HCT116 (cell line): Measurements from ENCODE around the gene SLC22A15. TPM values are rescaled to one million over a fixed set of nuclear protein-coding genes. Genes with fewer than 3 reads are reported as not detected.

Experiments
- ATAC-seq: fragments of 200-7000 bp; cut with Tn5 transposase; 2 replicates; pipeline ENCODE4 v1.9.1; 2020; ENCODE audit warnings: mild to moderate bottlenecking, moderate library complexity
- BruUV-seq: library from RNA; stranded (reverse); fragments of 400-500 nt; replicated peaks from 2 replicates; lab custom pipeline; 2021; lab: Mats Ljungman, UMichigan
- CTCF ChIA-PET: fragments of 300-600 bp; sonication (Branson Sonifier 250); formaldehyde crosslinking; loops from one replicate; lab custom pipeline; 2021; ENCODE audit warnings: antibody characterized with exemption; lab: Charles Lee
- POLR2A ChIA-PET: fragments of 300-600, 350-600 bp; sonication (Branson Sonifier 250); formaldehyde crosslinking; loops from one replicate; lab custom pipeline; 2021; ENCODE audit warnings: antibody characterized with exemption; lab: Charles Lee
- RAD21 ChIA-PET, 2 experiments: fragments of 300-600 bp; sonication (Branson Sonifier 250); formaldehyde crosslinking; loops; one replicate each; lab custom pipeline; 2023; ENCODE audit warnings: low total read pairs in 2 of 2; ENCODE audit not compliant: uncharacterized antibody in 2 of 2, unreplicated experiment in 2 of 2, low non-redundant PET in 1 of 2; lab: Charles Lee
- DNase-seq: peaks from one replicate; pipeline ENCODE4 v3.0.0-alpha.2; 2010; ENCODE audit warnings: low read depth, low spot score
- H2AFZ ChIP-seq: fragments of 200-600 bp; shearing (Covaris generic), sonication (generic); 2 replicates; pipeline ENCODE4 v1.6.1; 2017; ENCODE audit warnings: low read depth, mixed run types, mixed read lengths, antibody characterized with exemption, low read length; ENCODE audit not compliant: poor library complexity, severe bottlenecking
- H3K27ac ChIP-seq: 2 replicates; pipeline ENCODE4 v1.5.1; 2012; ENCODE audit warnings: low read depth, low read length
- H3K27me3 ChIP-seq: fragments of 200-600 bp; sonication (generic); 2 replicates; pipeline ENCODE4 v1.6.1; 2016; ENCODE audit warnings: mixed run types, low read length, mixed read lengths; ENCODE audit not compliant: insufficient read depth
- H3K36me3 ChIP-seq, 2 experiments: fragments of 200-500 bp in 1 of 2; fragments of 200-600 bp in 1 of 2; sonication (Bioruptor generic) in 1 of 2; sonication (generic) in 1 of 2; 2 replicates each; pipeline versions ENCODE4 v1.5.1 to v1.6.1; 2014 to 2016; ENCODE audit warnings: low read length in 2 of 2, inconsistent platforms in 1 of 2, mixed read lengths in 1 of 2, mixed run types in 1 of 2; ENCODE audit not compliant: insufficient read depth in 2 of 2, control insufficient read depth in 1 of 2
- H3K4me1 ChIP-seq, 2 experiments: fragments of 200-600 bp in 1 of 2; sonication (generic) in 1 of 2; 2 replicates each; pipeline versions ENCODE4 v1.5.1 to v1.6.1; 2012 to 2017; ENCODE audit warnings: low read length in 2 of 2, inconsistent platforms in 1 of 2, mild to moderate bottlenecking in 1 of 2, mixed read lengths in 1 of 2, mixed run types in 1 of 2, moderate library complexity in 1 of 2; ENCODE audit not compliant: insufficient read depth in 2 of 2, control insufficient read depth in 1 of 2
- H3K4me2 ChIP-seq: fragments of 200-600 bp; sonication (generic); 2 replicates; pipeline ENCODE4 v1.6.1; 2017; ENCODE audit warnings: mixed run types, low read length, mixed read lengths
- H3K4me3 ChIP-seq, 2 experiments: fragments of 200-600 bp in 1 of 2; sonication (generic) in 1 of 2; replicated peaks in 1 of 2; 2 replicates each; pipeline ENCODE4 v1.5.1; 2011 to 2016; ENCODE audit warnings: low read length in 2 of 2, control low read depth in 1 of 2, low read depth in 1 of 2, mild to moderate bottlenecking in 1 of 2, mixed read lengths in 1 of 2, mixed run types in 1 of 2
- H3K79me2 ChIP-seq: fragments of 200-600 bp; sonication (generic); 2 replicates; pipeline ENCODE4 v1.6.1; 2017; ENCODE audit warnings: mild to moderate bottlenecking, mixed run types, low read length, moderate library complexity, mixed read lengths; ENCODE audit not compliant: insufficient read depth
- H3K9ac ChIP-seq: fragments of 200-600 bp; sonication (generic); 2 replicates; pipeline ENCODE4 v1.6.1; 2016; ENCODE audit warnings: low read length, mixed read lengths
- H3K9me2 ChIP-seq: fragments of 200-600 bp; sonication (generic), shearing (Covaris generic); 2 replicates; pipeline ENCODE4 v1.6.1; 2017; ENCODE audit warnings: mixed run types, mild to moderate bottlenecking, moderate library complexity; ENCODE audit not compliant: insufficient read depth
- H3K9me3 ChIP-seq, 2 experiments: fragments of 200-500 bp in 1 of 2; fragments of 200-600 bp in 1 of 2; sonication (Bioruptor generic) in 1 of 2; sonication (generic) in 1 of 2; 2 replicates each; pipeline ENCODE4 v1.6.1; 2014 to 2017; ENCODE audit warnings: low read length in 2 of 2, mixed read lengths in 2 of 2, inconsistent platforms in 1 of 2, low read depth in 1 of 2, mild to moderate bottlenecking in 1 of 2, mixed run types in 1 of 2, moderate library complexity in 1 of 2; ENCODE audit not compliant: control insufficient read depth in 1 of 2, insufficient read depth in 1 of 2
- H4K20me1 ChIP-seq: fragments of 200-600 bp; sonication (generic), shearing (Covaris generic); 2 replicates; pipeline ENCODE4 v1.6.1; 2017; ENCODE audit warnings: mixed run types, mild to moderate bottlenecking, moderate library complexity; ENCODE audit not compliant: insufficient read depth
- CBX3 ChIP-seq: IDR thresholded peaks from 2 replicates; pipeline ENCODE4 v1.6.1; 2012; ENCODE audit warnings: low read depth
- CEBPB ChIP-seq: IDR thresholded peaks from 2 replicates; pipeline ENCODE4 v1.6.1; 2012; ENCODE audit warnings: low read depth
- EGR1 ChIP-seq: IDR thresholded peaks from 2 replicates; pipeline ENCODE4 v1.6.1; 2012; ENCODE audit warnings: low read depth
- EZH2 ChIP-seq: fragments of 200-600 bp; sonication (generic); IDR thresholded peaks from 2 replicates; pipeline ENCODE4 v1.6.1; 2017; ENCODE audit warnings: antibody characterized with exemption, mixed run types
- FOSL1 ChIP-seq: IDR thresholded peaks from 2 replicates; pipeline ENCODE4 v1.6.1; 2012; ENCODE audit warnings: low read depth
- JUND ChIP-seq: IDR thresholded peaks from 2 replicates; pipeline ENCODE4 v1.6.1; 2012
- POLR2A ChIP-seq: IDR thresholded peaks from 2 replicates; pipeline ENCODE4 v1.7.0; 2011; ENCODE audit warnings: borderline replicate concordance; ENCODE audit not compliant: insufficient read depth, insufficient read length; ENCODE audit errors: extremely low read depth
- POLR2AphosphoS5 ChIP-seq: IDR thresholded peaks from 2 replicates; pipeline ENCODE4 v1.6.1; 2011; ENCODE audit warnings: mild to moderate bottlenecking, low read depth, low read length, moderate library complexity
- RAD21 ChIP-seq: IDR thresholded peaks from 2 replicates; pipeline ENCODE4 v1.6.1; 2012; ENCODE audit warnings: low read depth, mild to moderate bottlenecking
- REST ChIP-seq: IDR thresholded peaks from 2 replicates; pipeline ENCODE4 v1.6.1; 2012; ENCODE audit warnings: low read depth
- SIN3A ChIP-seq: IDR thresholded peaks from 2 replicates; pipeline ENCODE4 v1.6.1; 2012; ENCODE audit warnings: low read depth
- SP1 ChIP-seq: IDR thresholded peaks from 2 replicates; pipeline ENCODE4 v1.6.1; 2012; ENCODE audit warnings: low read depth
- SRF ChIP-seq: IDR thresholded peaks from 2 replicates; pipeline ENCODE4 v1.6.1; 2012; ENCODE audit warnings: low read depth
- TCF7L2 ChIP-seq: IDR thresholded peaks from 2 replicates; pipeline ENCODE4 v1.7.0; 2011; ENCODE audit warnings: borderline replicate concordance, inconsistent platforms; ENCODE audit not compliant: insufficient read depth, insufficient read length; ENCODE audit errors: extremely low read depth
- YY1 ChIP-seq: IDR thresholded peaks from 2 replicates; pipeline ENCODE4 v1.6.1; 2011; ENCODE audit warnings: low read length, low read depth, moderate library complexity, mild to moderate bottlenecking; ENCODE audit not compliant: insufficient replicate concordance; ENCODE audit errors: extremely low read depth
- ZFX ChIP-seq: fragments of 450-650 bp; IDR thresholded peaks from 2 replicates; pipeline ENCODE4 v1.6.1; 2017
- ZNF274 ChIP-seq: fragments of 200-500 bp; sonication (Bioruptor generic); IDR thresholded peaks from 2 replicates; pipeline ENCODE4 v1.6.1; 2014; ENCODE audit warnings: mild to moderate bottlenecking, low read depth, low read length, inconsistent platforms
- intact Hi-C: fragments of 100-400 bp; cut with micrococcal nuclease; formaldehyde crosslinking; loops from 2 replicates; pipeline ENCODE4 v1.10.0; 2022
- total RNA-seq: library from RNA; stranded (reverse); gene quantifications from one replicate; pipeline ENCODE4 v1.2.1, GENCODE V29; 2021; ENCODE audit not compliant: unreplicated experiment
- TF ChIP-seq, protein P1 (sequence below): IDR thresholded peaks from 2 replicates; pipeline ENCODE4 v1.6.1; 2012

The SLC22A15 gene
- total RNA-seq, 1 experiment from 2014 or later = 3.1 TPM

DNA sequence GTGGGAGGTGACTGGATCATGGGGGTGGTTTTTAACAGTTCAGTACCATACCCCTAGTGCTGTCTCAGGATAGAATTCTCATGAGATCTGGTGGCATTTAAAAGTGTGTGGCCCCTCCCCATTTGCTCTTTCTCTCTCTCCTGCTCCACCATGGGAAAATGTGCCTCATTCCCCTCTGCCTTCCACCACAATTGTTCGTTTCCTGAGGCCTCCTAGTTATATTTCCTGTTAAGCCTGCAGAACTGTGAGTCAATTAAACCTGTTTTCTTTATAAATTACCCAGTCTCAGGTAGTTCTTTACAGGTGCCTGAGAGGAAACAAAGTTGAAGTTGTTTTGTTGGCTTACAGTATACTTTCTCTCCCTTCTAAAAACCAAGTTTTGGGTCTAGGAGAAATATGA is 23.1 kb upstream of the SLC22A15 start:
- Histone ChIP-seq H2AFZ (no peak overlapping the region), H4K20me1 (no peaks in the 10 kb centered on the region), H3K9me3 (no peaks in the 10 kb centered on the region), H3K9ac (no peak overlapping the region), H3K4me3 (no peak overlapping the region), H3K4me2 (no peak overlapping the region), H3K4me1 (peaks cover 0 to 11% of the 10 kb centered on the region in 2 experiments; a peak in 2 of 4 replicates), H3K27me3 (no peaks in the 10 kb centered on the region), H3K27ac (no peak overlapping the region), H3K9me2 (no peaks in the 10 kb centered on the region), H3K36me3 (no peaks in the 10 kb centered on the region), H3K79me2 (no peaks in the 10 kb centered on the region)
- no TSS peak for BruUV-seq
- DNase-seq (no peak), ATAC-seq (no peak)
- TF ChIP-seq EZH2 = no peak
- no peak for TF ChIP-seq SRF
- no peak for TF ChIP-seq POLR2A
- no peak for TF ChIP-seq SIN3A
- no peak for TF ChIP-seq POLR2AphosphoS5
- no peak for TF ChIP-seq SP1
- TF ChIP-seq CEBPB = no peak
- TF ChIP-seq, protein P1, sequence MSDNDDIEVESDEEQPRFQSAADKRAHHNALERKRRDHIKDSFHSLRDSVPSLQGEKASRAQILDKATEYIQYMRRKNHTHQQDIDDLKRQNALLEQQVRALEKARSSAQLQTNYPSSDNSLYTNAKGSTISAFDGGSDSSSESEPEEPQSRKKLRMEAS = no peak
- no peak for TF ChIP-seq FOSL1
- TF ChIP-seq YY1 = no peak
- TF ChIP-seq ZNF274 = no peak
- no peak for TF ChIP-seq TCF7L2
- intact Hi-C loops = no loop called here
- ChIA-PET CTCF (no interaction called here), RAD21 (no interaction called here), POLR2A (no interaction called here)

GRCh38 chr1:115954684-115955083 is 21.6 kb upstream of the SLC22A15 start:
- Histone ChIP-seq H3K9me3 (no peaks in the 10 kb centered on the region), H3K9ac (no peak overlapping the region), H3K9me2 (no peaks in the 10 kb centered on the region), H3K36me3 (no peaks in the 10 kb centered on the region), H3K27ac (no peak overlapping the region), H3K4me1 (peaks cover 0 to 2% of the 10 kb centered on the region in 2 experiments; a peak in 2 of 4 replicates), H3K4me3 (no peak overlapping the region), H3K4me2 (no peak overlapping the region), H3K27me3 (no peaks in the 10 kb centered on the region), H3K79me2 (no peaks in the 10 kb centered on the region), H2AFZ (no peak overlapping the region), H4K20me1 (no peaks in the 10 kb centered on the region)
- intact Hi-C loops = no loop called here
- BruUV-seq = no TSS peak
- ChIA-PET RAD21 (no interaction called here), CTCF (no interaction called here), POLR2A (no interaction called here)
- DNase-seq (no peak), ATAC-seq (no peak)
- TF ChIP-seq REST (no peak), EGR1 (no peak), CEBPB (no peak), RAD21 (no peak), SP1 (no peak), TCF7L2 (no peak), ZFX (no peak), ZNF274 (no peak), JUND (no peak), CBX3 (no peak), SRF (no peak)
- TF ChIP-seq, protein P1 = no peak
